IPS-15b (cell line): ENCODE data around the gene AGAP3.

Experiments used
- H3K27me3 ChIP-seq: one replicate; pipeline ENCODE4 v1.6.1; 2013; ENCODE audit warnings: low read length; ENCODE audit not compliant: control insufficient read depth, insufficient read depth
- H3K36me3 ChIP-seq: one replicate; pipeline ENCODE4 v1.6.1; 2013; ENCODE audit warnings: low read length; ENCODE audit not compliant: control insufficient read depth, insufficient read depth
- H3K4me1 ChIP-seq: one replicate; pipeline ENCODE4 v1.6.1; 2013; ENCODE audit warnings: mild to moderate bottlenecking, low read length; ENCODE audit not compliant: control insufficient read depth, insufficient read depth
- H3K4me3 ChIP-seq: one replicate; pipeline ENCODE4 v1.5.1; 2013; ENCODE audit warnings: low read depth, low read length
- H3K9ac ChIP-seq: one replicate; pipeline ENCODE4 v1.6.1; 2013; ENCODE audit warnings: low read depth, mild to moderate bottlenecking, low read length
- H3K9me3 ChIP-seq: one replicate; pipeline ENCODE4 v1.6.1; 2013; ENCODE audit warnings: mild to moderate bottlenecking, low read length; ENCODE audit not compliant: control insufficient read depth, insufficient read depth

The AGAP3 gene

DNA sequence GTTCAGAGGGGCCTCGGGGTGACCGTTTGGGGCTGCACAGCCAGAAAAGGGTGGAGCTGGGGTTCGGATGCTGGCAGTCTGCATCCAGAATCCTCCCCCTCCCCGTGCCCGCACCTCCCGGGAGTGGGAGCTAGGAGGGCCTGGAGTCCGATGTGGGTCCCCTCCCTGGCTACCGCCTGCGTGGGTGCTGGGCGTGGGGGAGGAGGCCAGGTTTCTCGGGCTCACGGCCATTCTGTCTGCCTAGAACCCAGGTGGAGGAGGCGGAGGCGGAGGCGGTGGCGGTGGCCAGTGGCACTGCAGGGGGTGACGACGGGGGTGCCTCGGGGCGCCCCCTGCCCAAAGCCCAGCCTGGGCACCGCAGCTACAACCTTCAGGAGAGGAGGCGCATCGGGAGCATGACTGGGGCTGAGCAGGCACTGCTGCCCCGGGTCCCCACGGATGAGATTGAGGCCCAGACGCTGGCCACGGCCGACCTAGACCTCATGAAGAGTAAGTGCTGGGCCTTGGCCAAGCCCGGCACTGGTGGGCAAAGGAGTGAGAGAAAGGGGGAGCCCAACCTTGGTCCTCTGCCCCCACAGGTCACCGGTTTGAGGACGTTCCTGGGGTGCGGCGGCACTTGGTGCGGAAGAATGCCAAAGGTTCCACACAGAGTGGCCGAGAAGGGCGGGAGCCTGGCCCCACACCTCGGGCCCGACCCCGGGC is 19.9 kb upstream of the AGAP3 start:
- no peaks in the 10 kb centered on the region for H3K9me3 ChIP-seq
- H3K9ac ChIP-seq = no peak overlapping the region
- H3K4me3 ChIP-seq = no peak overlapping the region
- peaks cover 42% of the 10 kb centered on the region for H3K36me3 ChIP-seq
- peaks cover 3% of the 10 kb centered on the region for H3K4me1 ChIP-seq
- no peaks in the 10 kb centered on the region for H3K27me3 ChIP-seq

DNA sequence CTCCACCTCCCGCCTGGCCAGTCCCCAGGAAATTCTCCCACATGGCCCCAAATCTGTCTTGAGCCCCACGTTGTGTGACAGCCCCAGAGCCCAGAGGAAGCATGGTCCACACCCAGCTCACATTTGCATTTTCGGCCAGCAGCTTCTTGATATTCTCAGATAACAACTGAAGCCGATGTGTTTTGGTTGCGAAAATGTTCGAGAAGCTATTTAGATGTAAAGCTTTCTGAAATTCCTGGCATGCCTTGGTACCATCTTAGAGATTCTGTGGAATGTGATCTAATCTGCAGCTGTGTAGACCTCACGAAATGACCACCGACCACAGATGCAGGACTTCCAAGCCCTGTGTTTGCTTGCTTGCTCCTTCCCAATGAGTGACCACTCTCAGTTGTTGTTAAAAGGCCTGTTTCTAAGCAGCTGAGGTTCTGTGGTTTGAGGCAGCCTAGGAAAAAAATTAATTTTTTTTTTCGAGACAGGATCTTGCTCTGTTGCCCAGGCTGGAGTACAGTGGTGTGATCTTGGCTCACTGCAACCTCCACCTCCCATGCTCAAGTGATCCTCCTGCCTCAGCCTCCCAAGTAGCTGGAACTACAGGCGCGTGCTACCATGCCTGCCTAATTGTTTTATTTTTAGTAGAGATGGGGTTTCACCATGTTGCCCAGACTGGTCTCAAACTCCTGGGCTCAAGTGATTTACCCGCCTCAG is 18.1 kb upstream of the AGAP3 start:
- Histone ChIP-seq H3K9ac (no peak overlapping the region), H3K4me3 (no peak overlapping the region), H3K36me3 (peaks cover 50% of the 10 kb centered on the region), H3K4me1 (peaks cover 3% of the 10 kb centered on the region), H3K9me3 (no peaks in the 10 kb centered on the region), H3K27me3 (no peaks in the 10 kb centered on the region)

DNA sequence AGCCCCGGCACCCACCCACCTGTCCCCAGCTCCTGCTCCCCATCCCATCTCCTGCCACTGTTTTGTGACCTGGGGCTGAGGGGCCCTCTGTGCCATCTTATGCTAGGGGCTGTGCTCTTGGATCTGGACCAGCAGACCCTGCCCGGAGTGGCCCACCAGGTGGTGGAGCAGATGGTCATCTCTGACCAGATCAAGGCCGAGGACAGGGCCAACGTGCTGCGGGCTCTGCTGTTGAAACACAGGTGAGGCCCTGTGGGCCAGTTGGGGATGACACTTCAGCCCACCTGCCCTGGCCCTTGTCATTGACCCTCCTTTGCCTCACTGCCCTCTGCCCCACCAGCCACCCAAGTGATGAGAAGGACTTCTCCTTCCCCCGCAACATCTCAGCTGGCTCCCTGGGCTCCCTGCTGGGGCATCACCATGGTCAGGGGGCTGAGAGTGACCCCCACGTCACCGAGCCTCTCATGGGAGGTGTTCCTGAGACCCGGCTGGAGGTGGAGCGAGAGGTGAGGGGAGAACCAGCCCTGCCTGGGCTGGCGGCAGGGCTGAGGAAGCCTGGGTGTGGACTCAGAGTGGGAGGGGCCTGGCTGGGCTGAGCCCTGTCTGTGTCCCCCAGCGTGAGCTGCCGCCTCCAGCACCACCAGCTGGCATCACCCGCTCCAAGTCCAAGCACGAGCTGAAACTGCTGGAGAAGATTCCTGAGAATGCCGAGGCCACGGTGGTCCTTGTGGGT is 16.3 kb upstream of the AGAP3 start:
- Histone ChIP-seq H3K27me3 (no peaks in the 10 kb centered on the region), H3K36me3 (peaks cover 58% of the 10 kb centered on the region), H3K9ac (no peak overlapping the region), H3K4me1 (no peaks in the 10 kb centered on the region), H3K9me3 (no peaks in the 10 kb centered on the region), H3K4me3 (no peak overlapping the region)

DNA sequence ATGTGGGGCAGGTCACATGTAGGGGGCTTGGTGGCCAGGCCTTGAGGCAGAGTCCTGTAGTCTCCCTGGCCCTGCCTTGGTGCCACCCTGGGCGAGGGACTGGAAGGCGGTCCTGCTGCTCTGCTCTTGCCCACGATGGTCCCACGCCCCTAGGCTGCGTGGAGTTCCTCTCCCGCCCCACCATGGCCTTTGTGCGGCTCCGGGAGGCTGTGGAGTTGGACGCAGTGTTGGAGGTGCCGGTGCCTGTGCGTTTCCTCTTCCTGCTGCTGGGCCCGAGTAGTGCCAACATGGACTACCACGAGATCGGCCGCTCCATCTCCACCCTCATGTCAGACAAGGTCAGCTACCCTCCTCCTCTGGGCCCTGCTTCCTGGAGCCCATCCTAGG is 15.7 kb upstream of the AGAP3 start:
- no peak overlapping the region for H3K4me3 ChIP-seq
- H3K9me3 ChIP-seq = no peaks in the 10 kb centered on the region
- H3K36me3 ChIP-seq = peaks cover 60% of the 10 kb centered on the region
- H3K9ac ChIP-seq = no peak overlapping the region
- no peaks in the 10 kb centered on the region for H3K27me3 ChIP-seq
- no peaks in the 10 kb centered on the region for H3K4me1 ChIP-seq

GRCh38 chr7:151071032-151071866 is 15.0 kb upstream of the AGAP3 start:
- Histone ChIP-seq H3K9ac (no peak overlapping the region), H3K4me1 (no peaks in the 10 kb centered on the region), H3K36me3 (peaks cover 62% of the 10 kb centered on the region), H3K9me3 (no peaks in the 10 kb centered on the region), H3K27me3 (no peaks in the 10 kb centered on the region), H3K4me3 (no peak overlapping the region)

- H3K4me3 ChIP-seq = no peak overlapping the region
- peaks cover 2% of the 10 kb centered on the region for H3K4me1 ChIP-seq
- no peaks in the 10 kb centered on the region for H3K27me3 ChIP-seq
- H3K9ac ChIP-seq = no peak overlapping the region
- no peaks in the 10 kb centered on the region for H3K9me3 ChIP-seq
- peaks cover 54% of the 10 kb centered on the region for H3K36me3 ChIP-seq
These were observed 12.3 kb upstream of the AGAP3 start for GRCh38 chr7:151073990-151074389.

- peaks cover 2% of the 10 kb centered on the region for H3K4me1 ChIP-seq
- H3K9ac ChIP-seq = no peak overlapping the region
- H3K9me3 ChIP-seq = no peaks in the 10 kb centered on the region
- H3K36me3 ChIP-seq = peaks cover 49% of the 10 kb centered on the region
- no peaks in the 10 kb centered on the region for H3K27me3 ChIP-seq
- H3K4me3 ChIP-seq = no peak overlapping the region
These were observed 11.2 kb upstream of the AGAP3 start for GRCh38 chr7:151074817-151075661.

DNA sequence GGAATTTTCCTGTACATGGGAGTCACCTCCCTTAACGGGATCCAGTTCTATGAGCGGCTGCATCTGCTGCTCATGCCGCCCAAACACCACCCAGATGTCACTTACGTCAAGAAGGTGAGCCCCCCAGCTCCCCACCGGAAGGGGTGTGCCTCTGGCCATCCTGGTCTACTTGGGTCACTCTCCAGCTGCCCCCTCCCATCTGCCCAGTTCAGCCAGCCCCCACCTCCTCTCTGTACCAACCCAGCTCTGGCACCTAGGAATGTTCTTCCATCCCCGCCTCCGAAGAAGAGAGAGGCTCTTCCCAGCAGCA is 10.7 kb upstream of the AGAP3 start:
- Histone ChIP-seq H3K9me3 (no peaks in the 10 kb centered on the region), H3K4me1 (peaks cover 2% of the 10 kb centered on the region), H3K4me3 (no peak overlapping the region), H3K36me3 (peaks cover 43% of the 10 kb centered on the region), H3K9ac (no peak overlapping the region), H3K27me3 (no peaks in the 10 kb centered on the region)

- H3K4me1 ChIP-seq = peaks cover 2% of the 10 kb centered on the region
- no peaks in the 10 kb centered on the region for H3K27me3 ChIP-seq
- H3K4me3 ChIP-seq = no peak overlapping the region
- peaks cover 39% of the 10 kb centered on the region for H3K36me3 ChIP-seq
- no peaks in the 10 kb centered on the region for H3K9me3 ChIP-seq
- no peak overlapping the region for H3K9ac ChIP-seq
These were observed 10.3 kb upstream of the AGAP3 start for GRCh38 chr7:151075978-151076426.

- H3K36me3 ChIP-seq = peaks cover 31% of the 10 kb centered on the region
- no peak overlapping the region for H3K4me3 ChIP-seq
- no peaks in the 10 kb centered on the region for H3K9me3 ChIP-seq
- no peak overlapping the region for H3K9ac ChIP-seq
- peaks cover 2% of the 10 kb centered on the region for H3K4me1 ChIP-seq
- H3K27me3 ChIP-seq = no peaks in the 10 kb centered on the region
These were observed 9.2 kb upstream of the AGAP3 start for GRCh38 chr7:151076863-151077704.
